ENCODE data around the gene ATP10A. TPM values are rescaled to one million over a fixed set of nuclear protein-coding genes. Genes with fewer than 3 reads are reported as not detected.

Gene ATP10A
- total RNA-seq, 1 experiment from 2014 or later = 3.9 TPM

DNA sequence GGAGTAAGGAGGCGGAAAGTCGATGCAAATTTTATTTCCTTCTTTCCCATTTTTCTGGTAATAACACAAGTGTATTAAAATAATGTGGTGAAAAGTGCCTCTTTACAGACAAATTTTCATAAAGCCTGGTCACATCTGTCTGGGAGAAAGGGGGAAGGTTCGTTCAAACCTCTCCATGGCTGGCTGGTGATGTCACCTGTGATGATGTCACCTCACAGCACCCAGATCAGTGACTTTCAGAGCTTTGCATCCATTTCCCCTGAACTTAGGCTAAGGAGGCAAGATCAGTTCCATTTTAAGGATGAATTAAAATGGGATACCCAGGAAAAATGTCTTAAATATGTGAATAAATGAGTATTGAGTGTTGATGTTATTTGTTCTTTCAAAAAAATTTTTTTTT, 34.1 kb downstream of the ATP10A start:
- Histone ChIP-seq H3K79me1 (ENCODE audit: insufficient read depth, low read depth, low read length, poor library complexity, severe bottlenecking) (no peaks in the 10 kb centered on the region), H3K4ac (ENCODE audit: low read depth, low read length) (no peak overlapping the region), H3K23me2 (ENCODE audit: insufficient read length, low read depth, low read length, poor library complexity, severe bottlenecking) (no peaks in the 10 kb centered on the region), H3K18ac (ENCODE audit: insufficient read length, low read depth, low read length) (no peak overlapping the region), H2AFZ (ENCODE audit: low read length) (no peak overlapping the region), H2BK20ac (ENCODE audit: low read depth, low read length, poor library complexity, severe bottlenecking) (no peak overlapping the region), H3K27me3 (ENCODE audit: insufficient read depth, low read length) (no peaks in the 10 kb centered on the region), H3K14ac (ENCODE audit: insufficient read depth, low read length) (no peak overlapping the region), H4K8ac (replicated peaks; ENCODE audit: insufficient read length, low read depth, low read length) (no peak overlapping the region), H3K23ac (ENCODE audit: insufficient read length, low read depth, low read length) (no peak overlapping the region), H3K79me2 (ENCODE audit: insufficient read depth, low read length) (no peaks in the 10 kb centered on the region), H4K91ac (ENCODE audit: insufficient read length, low read depth, low read length) (no peak overlapping the region), H2BK12ac (ENCODE audit: insufficient read length, low read depth, low read length) (no peak overlapping the region), H3K4me2 (ENCODE audit: insufficient read depth, insufficient read length, low read length) (no peak overlapping the region), H2BK15ac (ENCODE audit: low read depth, low read length) (no peak overlapping the region), H3K56ac (ENCODE audit: insufficient read length, low read depth, low read length) (no peak overlapping the region), H2AK5ac (ENCODE audit: insufficient read length, low read length) (no peak overlapping the region), H4K5ac (ENCODE audit: insufficient read length, low read depth, low read length) (no peak overlapping the region), H4K20me1 (ENCODE audit: control insufficient read depth, insufficient read depth, insufficient read length) (no peaks in the 10 kb centered on the region), H3T11ph (ENCODE audit: low read length) (no peak overlapping the region), H3K4me1 (ENCODE audit: insufficient read depth, low read length) (no peaks in the 10 kb centered on the region; the same call in 1 of the 2 replicates), H3K9ac (ENCODE audit: extremely low read depth, insufficient read length, low read length) (no peak overlapping the region), H3K9me3 (ENCODE audit: control insufficient read depth, low read depth, low read length) (no peaks in the 10 kb centered on the region), H2BK120ac (ENCODE audit: low read depth, low read length, poor library complexity, severe bottlenecking) (no peak overlapping the region), H2BK5ac (ENCODE audit: insufficient read length, low read length) (no peak overlapping the region), H3K27ac (ENCODE audit: insufficient read length, low read depth, low read length) (no peak overlapping the region)
- H3K27ac Mint-ChIP-seq = no peak overlapping the region
- TF ChIP-seq, protein P1, sequence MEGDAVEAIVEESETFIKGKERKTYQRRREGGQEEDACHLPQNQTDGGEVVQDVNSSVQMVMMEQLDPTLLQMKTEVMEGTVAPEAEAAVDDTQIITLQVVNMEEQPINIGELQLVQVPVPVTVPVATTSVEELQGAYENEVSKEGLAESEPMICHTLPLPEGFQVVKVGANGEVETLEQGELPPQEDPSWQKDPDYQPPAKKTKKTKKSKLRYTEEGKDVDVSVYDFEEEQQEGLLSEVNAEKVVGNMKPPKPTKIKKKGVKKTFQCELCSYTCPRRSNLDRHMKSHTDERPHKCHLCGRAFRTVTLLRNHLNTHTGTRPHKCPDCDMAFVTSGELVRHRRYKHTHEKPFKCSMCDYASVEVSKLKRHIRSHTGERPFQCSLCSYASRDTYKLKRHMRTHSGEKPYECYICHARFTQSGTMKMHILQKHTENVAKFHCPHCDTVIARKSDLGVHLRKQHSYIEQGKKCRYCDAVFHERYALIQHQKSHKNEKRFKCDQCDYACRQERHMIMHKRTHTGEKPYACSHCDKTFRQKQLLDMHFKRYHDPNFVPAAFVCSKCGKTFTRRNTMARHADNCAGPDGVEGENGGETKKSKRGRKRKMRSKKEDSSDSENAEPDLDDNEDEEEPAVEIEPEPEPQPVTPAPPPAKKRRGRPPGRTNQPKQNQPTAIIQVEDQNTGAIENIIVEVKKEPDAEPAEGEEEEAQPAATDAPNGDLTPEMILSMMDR (conservative IDR thresholded peaks at IDR 0.05) = no peak
- no CpG with 5 or more reads among the region's 3 CpGs for WGBS (ENCODE audit: extremely low coverage, insufficient read length, low lambda C conversion rate)
- H3K9me3 Mint-ChIP-seq = 0 out of 5 replicates have a peak, but pooled peaks cover 0 to 3% of the 10 kb centered on the region in 2 experiments
- no peaks in the 10 kb centered on the region for H3K27me3 Mint-ChIP-seq (ENCODE audit: low read depth)
- H3K4me1 Mint-ChIP-seq = peaks cover 14 to 17% of the 10 kb centered on the region in 2 experiments
- no peak for DNase-seq
- H3K36me3 Mint-ChIP-seq (ENCODE audit: insufficient read depth in 1 of 3, low read depth in 3 of 3) = peaks cover 0 to 1% (median 0%) of the 10 kb centered on the region in 3 experiments; a peak in 2 of 7 replicates
- H3K4me3 Mint-ChIP-seq = no peak overlapping the region
